SH-SY5Y (cell line): ENCODE results near the gene CD34.

Source experiments
- GATA2 ChIP-seq: IDR thresholded peaks from 2 replicates; pipeline ENCODE4 v1.6.1; 2011; ENCODE audit warnings: mild to moderate bottlenecking, low read depth, low read length
- GATA3 ChIP-seq: IDR thresholded peaks from 2 replicates; pipeline ENCODE4 v1.6.1; 2011; ENCODE audit warnings: low read depth, mild to moderate bottlenecking, low read length, moderate library complexity

DNA sequence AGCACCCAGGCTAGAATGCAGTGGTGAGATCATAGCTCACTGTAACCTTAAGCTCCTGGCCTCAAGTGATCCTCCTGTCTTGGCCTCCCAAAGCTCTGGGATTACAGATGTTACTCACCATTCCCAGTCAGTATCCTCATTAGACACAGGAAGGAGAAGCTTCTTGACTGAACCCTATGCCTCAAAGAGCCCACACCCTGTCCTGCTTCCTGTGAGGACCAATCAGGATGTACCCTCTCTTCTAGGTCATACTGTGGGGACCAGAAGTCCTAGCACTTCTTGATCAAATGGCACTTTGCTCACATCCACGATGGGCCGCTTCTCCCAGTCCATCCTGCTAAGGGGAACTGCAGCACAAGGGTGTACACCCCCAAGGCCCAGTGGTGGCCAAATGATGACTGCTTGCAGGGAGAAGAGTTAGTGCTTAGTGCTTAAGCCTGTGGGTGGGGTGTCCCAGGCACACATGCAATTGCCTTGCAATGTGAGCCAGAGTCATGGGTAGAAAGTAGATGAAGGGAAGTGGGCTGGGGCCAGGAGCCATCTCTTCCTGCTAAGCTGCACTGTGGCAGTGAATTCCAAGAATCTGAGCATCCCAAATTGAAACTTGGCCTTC is 9.8 kb downstream of the CD34 start:
- no peak for TF ChIP-seq GATA2
- TF ChIP-seq GATA3: no peak
